Muscle of leg (tissue), 11 donors: ENCODE results near the gene OLA1. TPM values are rescaled to one million over a fixed set of nuclear protein-coding genes. Genes with fewer than 3 reads are reported as not detected.

ENCODE experiments used
- DNase-seq: peaks from one replicate; pipeline ENCODE4 v3.0.0; 2013
- H3K27ac ChIP-seq: one replicate; pipeline ENCODE4 v1.5.1; 2013; ENCODE audit warnings: mild to moderate bottlenecking, low read length, control low read depth
- H3K27me3 ChIP-seq: one replicate; pipeline ENCODE4 v1.6.1; 2013; ENCODE audit warnings: low read length; ENCODE audit not compliant: control insufficient read depth, insufficient read depth
- H3K36me3 ChIP-seq: one replicate; pipeline ENCODE4 v1.6.1; 2013; ENCODE audit warnings: low read length; ENCODE audit not compliant: control insufficient read depth, insufficient read depth
- H3K4me1 ChIP-seq: one replicate; pipeline ENCODE4 v1.6.1; 2013; ENCODE audit warnings: low read length; ENCODE audit not compliant: control insufficient read depth, insufficient read depth
- H3K4me3 ChIP-seq: one replicate; pipeline ENCODE4 v1.5.1; 2013; ENCODE audit warnings: low read length, control low read depth
- H3K9me3 ChIP-seq: replicated peaks from 2 replicates; pipeline ENCODE4 v1.6.1; 2013; ENCODE audit warnings: low read depth, low read length; ENCODE audit not compliant: control insufficient read depth
- WGBS: methylation state at CpG from one replicate; pipeline ENCODE4 v1.1.5; 2013; ENCODE audit warnings: missing lambda C conversion rate; ENCODE audit not compliant: insufficient coverage; 5-methylcytosine and 5-hydroxymethylcytosine counted together
- polyA plus RNA-seq, 8 donors: library from polyadenylated mRNA; unstranded; fragments of 120-200 nt; gene quantifications; one replicate each; pipeline versions ENCODE4 v1.2.1 to v1.2.3, GENCODE V29; 2013; ENCODE audit warnings: inconsistent platforms in 1 of 8, low replicate concordance in 1 of 8; ENCODE audit not compliant: insufficient read length in 8 of 8, insufficient read depth in 1 of 8
- total RNA-seq: library from RNA; stranded (reverse); fragments of 120-200 nt; gene quantifications from one replicate; pipeline ENCODE4 v1.2.4, GENCODE V29; 2013

The OLA1 gene
- total and polyA plus RNA-seq, 9 donors, result 123 to 227 (median 186) TPM

DNA sequence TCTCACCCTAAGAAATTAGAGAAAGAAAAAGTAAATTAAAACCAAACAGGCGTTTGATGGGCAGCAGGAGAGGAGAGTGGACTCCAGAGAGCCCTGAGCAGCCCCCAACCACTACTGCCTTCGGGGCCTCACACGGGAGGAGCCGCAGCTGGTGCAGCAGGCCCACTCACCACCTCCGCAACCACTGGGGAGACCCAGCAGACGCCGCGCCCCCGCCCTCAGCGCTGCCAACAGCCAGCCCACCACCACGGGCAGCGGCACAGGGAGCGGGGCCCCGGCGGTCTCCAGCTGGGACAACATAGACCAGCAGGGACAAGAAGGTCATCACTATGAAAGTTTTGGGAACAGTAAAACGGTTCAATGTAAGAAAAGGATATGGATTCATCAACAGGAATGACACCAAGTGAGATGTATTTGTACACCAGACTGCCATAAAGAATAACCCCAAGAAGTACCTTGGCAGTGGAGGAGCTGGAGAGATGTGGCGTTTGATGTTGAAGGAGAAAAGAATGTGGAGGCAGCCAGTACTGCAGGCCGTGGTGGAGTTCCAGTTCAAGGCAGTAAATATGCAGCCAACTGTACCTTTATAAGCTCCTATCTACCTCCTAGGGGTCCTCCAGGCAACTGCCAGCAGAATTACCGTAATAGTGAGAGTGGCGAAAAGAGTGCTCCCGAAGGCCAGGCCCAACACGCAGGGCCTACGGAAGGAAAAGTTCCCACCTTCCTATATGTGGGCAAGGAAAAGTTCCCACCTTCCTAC is 76.5 kb downstream of the OLA1 start:
- Histone ChIP-seq H3K27ac (no peak overlapping the region), H3K36me3 (peaks cover 3% of the 10 kb centered on the region), H3K9me3 (peaks cover 35% of the 10 kb centered on the region), H3K27me3 (no peaks in the 10 kb centered on the region), H3K4me3 (no peak overlapping the region), H3K4me1 (no peaks in the 10 kb centered on the region)
- no peak for DNase-seq
- WGBS, result 93% methylated on average over 8 of the region's 23 CpGs

DNA sequence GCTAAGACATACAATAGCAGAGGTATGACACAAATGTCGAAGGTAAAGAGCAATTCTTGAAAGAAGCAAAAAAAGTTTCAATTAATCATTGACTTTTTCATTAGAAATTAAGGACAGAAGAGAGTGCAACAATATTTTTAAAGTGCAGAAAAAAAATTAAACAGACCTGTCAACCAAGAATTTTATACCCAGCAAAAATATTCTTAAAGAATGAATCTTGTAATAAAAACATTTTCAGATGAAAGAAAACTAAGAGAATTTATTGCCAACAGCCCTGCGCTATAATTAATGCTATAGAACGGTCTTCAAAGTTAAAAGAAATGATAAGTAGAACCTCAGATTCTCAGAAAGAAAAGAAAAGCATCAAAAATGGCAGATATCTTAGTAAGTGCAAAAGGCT is 79.0 kb downstream of the OLA1 start:
- DNase-seq, result no peak
- Histone ChIP-seq H3K27me3 (no peaks in the 10 kb centered on the region), H3K27ac (no peak overlapping the region), H3K4me1 (no peaks in the 10 kb centered on the region), H3K4me3 (no peak overlapping the region), H3K9me3 (peaks cover 30% of the 10 kb centered on the region), H3K36me3 (peaks cover 3% of the 10 kb centered on the region)
- no CpG with 5 or more reads among the region's 3 CpGs for WGBS

DNA sequence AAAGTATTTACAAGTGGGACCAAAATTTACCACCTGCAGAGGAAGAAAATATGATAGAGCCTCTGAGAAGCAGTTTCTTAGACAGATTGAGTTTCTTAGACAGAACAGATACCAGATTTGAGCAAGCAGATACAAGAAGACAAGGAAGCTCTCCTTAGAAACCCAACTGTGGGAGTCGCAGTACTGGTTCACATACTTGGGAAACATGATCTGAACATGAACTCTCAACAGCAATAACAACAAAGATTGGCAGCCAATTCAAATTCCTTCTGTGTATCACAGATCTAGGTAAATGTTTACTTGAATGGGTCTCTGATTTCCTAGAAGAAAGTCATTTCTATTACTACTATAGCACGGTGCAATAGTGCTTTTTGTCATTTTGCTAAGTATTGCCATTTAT is 82.1 kb downstream of the OLA1 start:
- Histone ChIP-seq H3K4me3 (no peak overlapping the region), H3K27ac (no peak overlapping the region), H3K36me3 (no peaks in the 10 kb centered on the region), H3K27me3 (no peaks in the 10 kb centered on the region), H3K4me1 (no peaks in the 10 kb centered on the region), H3K9me3 (peaks cover 18% of the 10 kb centered on the region)
- WGBS, result no CpG with 5 or more reads among the region's 2 CpGs
- DNase-seq, result no peak

DNA sequence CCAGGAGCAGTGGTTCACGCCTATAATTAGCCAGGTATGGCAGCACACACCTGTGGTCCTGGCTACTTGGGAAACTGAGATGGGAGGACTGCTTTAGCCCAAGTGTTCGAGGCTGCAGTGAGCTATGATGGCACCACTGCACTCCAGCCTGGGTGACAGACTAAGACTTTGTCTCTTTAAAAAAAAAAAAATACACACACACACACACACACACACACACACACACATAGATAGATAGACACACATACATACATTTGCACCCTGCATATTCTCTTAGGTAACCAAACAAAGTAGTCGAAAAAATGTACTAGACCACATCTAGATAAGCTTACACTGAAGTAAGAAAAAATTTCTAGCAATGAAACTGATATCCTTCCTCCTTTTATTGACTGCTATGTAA is 86.8 kb downstream of the OLA1 start:
- H3K27ac ChIP-seq, result no peak overlapping the region
- no peaks in the 10 kb centered on the region for H3K4me1 ChIP-seq
- H3K27me3 ChIP-seq, result no peaks in the 10 kb centered on the region
- no peaks in the 10 kb centered on the region for H3K9me3 ChIP-seq
- H3K36me3 ChIP-seq, result no peaks in the 10 kb centered on the region
- no peak overlapping the region for H3K4me3 ChIP-seq
- WGBS, result no CpG with 5 or more reads among the region's 3 CpGs
- no peak for DNase-seq

DNA sequence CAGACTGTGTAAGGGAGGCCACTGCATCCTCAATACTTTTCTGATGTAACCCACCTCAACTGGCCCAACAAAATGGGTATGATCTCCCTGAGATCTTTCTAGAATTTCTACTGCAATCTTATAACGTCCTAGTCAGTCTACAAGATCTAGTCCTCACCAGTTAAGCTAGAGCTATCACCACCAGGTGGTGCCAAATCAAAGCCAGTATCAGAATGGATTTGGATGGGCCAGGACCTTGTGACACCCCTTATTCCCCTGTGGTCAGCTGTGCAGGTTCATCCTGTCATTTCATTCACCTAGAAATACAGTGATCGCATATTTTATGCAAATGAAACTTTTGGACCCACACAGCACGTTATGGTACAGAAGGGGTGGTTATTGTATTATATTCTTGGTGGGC is 90.3 kb downstream of the OLA1 start:
- peak; percentile 18 for DNase-seq

DNA sequence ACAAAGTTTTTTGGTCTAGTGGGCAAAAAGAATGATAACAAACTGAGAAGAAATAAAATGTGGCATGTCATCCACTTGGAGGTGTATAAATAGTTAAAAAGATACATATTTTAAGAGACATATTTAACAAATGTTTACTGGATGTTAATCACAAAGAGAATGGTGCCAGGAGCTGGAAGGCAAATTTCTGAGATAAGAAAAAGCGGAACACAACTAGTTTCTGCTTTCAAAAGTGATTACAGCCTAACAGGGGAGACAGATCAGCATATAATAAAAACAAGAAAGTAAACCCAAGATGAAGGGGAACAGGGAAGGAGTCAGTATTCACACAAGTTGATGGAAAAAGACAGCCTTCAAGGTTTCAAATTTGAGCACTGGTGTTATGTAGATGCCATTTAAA is 91.3 kb downstream of the OLA1 start:
- Histone ChIP-seq H3K4me3 (no peak overlapping the region), H3K36me3 (no peaks in the 10 kb centered on the region), H3K4me1 (no peaks in the 10 kb centered on the region), H3K9me3 (no peaks in the 10 kb centered on the region), H3K27me3 (no peaks in the 10 kb centered on the region), H3K27ac (no peak overlapping the region)
- DNase-seq, result no peak
- WGBS, result no CpG with 5 or more reads among the region's 1 CpG

More for the DNA sequence above, 90.3 kb downstream of the OLA1 start:
- WGBS, result 30% methylated on average over 1 of the region's 3 CpGs
- Histone ChIP-seq H3K9me3 (no peaks in the 10 kb centered on the region), H3K36me3 (no peaks in the 10 kb centered on the region), H3K27ac (no peak overlapping the region), H3K4me1 (no peaks in the 10 kb centered on the region), H3K27me3 (no peaks in the 10 kb centered on the region), H3K4me3 (no peak overlapping the region)

DNA sequence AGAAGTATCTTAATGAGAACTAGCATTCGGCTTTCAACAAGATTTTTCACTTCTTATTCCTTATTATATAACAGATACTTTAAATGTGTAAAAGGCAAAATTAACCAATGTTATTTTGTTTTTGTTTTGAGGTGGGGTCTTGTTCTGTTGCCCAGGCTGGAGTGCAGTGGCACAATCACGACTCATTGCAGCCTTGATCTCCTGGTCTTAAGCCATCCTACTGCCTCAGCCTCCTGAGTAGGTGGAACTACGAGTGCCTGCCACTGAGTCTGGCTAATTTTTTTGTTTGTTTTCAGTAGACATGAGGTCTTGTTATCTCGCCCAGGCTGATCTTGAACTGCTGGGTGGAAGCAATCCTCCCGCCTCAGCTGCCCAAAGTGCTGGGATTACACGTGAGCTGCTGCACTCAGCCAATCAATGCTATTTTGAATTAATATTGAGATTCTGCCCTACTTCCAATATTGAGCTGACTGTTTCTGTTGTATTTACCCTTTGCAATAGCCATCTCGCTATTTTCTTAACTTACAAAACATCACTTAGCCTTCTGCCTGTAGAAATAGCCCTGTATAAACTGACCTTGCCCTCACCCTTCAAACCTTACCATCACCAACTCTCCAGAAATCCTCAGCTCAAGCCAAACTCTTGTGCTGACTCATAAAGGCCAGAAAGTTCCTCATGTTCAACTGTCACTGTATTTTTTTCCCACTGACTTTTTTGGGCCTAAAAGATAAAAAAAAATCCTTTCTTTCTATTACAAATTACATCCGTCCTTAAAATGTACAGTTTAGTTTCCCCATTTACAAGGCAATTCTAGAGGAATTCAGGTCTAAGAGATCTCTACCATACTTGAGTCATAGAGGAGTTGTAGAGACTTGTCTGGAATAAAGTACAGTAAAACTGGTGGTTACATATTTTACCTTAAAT is 94.3 kb downstream of the OLA1 start:
- Histone ChIP-seq H3K4me1 (no peaks in the 10 kb centered on the region), H3K4me3 (no peak overlapping the region), H3K36me3 (no peaks in the 10 kb centered on the region), H3K9me3 (no peaks in the 10 kb centered on the region), H3K27me3 (no peaks in the 10 kb centered on the region), H3K27ac (no peak overlapping the region)
- 90% methylated on average over 3 of the region's 8 CpGs for WGBS
- no peak for DNase-seq

DNA sequence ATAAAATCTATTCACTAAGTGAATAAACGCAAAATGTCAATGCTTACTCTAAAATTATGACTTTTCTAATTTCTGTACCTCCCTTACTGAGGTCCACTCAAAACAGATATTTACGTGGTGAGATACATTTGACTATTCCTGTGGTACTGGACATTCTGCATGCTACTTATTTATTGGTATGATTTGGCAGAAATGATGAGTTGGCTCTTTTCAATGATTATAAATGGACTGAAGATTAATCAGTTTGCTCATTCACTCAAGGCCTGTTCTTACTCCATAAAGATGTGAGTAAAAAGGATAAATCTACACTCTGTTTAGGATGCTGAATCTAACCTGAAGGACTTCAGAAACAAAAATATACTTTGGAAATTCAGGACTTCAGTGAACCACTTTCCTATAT is 98.8 kb downstream of the OLA1 start:
- no peaks in the 10 kb centered on the region for H3K36me3 ChIP-seq
- no CpG with 5 or more reads among the region's 2 CpGs for WGBS
- H3K9me3 ChIP-seq, result no peaks in the 10 kb centered on the region
- H3K4me1 ChIP-seq, result no peaks in the 10 kb centered on the region
- H3K27ac ChIP-seq, result no peak overlapping the region
- no peak overlapping the region for H3K4me3 ChIP-seq
- no peaks in the 10 kb centered on the region for H3K27me3 ChIP-seq
- no peak for DNase-seq

DNA sequence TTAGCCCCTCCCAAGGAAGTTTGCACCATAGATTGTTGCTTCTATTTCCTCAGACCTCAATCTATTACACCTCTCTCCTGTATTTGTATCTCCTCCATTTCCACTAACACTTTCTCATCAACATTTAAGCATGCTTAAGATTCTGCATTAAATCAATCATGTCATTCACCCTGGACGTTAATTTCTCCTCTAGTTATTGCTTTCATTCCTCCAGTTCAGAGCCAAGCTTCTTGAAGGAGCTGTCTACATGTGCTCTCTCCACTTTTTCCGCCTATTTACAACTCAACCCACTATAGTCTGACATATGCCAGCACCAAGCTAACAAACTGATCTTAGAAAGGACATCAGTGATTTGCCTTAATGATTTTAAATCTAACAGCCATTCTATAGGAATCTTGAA is 99.5 kb downstream of the OLA1 start:
- Histone ChIP-seq H3K27ac (no peak overlapping the region), H3K36me3 (no peaks in the 10 kb centered on the region), H3K27me3 (no peaks in the 10 kb centered on the region), H3K4me3 (no peak overlapping the region), H3K9me3 (no peaks in the 10 kb centered on the region), H3K4me1 (no peaks in the 10 kb centered on the region)
- DNase-seq, result no peak
- 69% methylated on average over 1 of the region's 2 CpGs for WGBS

DNA sequence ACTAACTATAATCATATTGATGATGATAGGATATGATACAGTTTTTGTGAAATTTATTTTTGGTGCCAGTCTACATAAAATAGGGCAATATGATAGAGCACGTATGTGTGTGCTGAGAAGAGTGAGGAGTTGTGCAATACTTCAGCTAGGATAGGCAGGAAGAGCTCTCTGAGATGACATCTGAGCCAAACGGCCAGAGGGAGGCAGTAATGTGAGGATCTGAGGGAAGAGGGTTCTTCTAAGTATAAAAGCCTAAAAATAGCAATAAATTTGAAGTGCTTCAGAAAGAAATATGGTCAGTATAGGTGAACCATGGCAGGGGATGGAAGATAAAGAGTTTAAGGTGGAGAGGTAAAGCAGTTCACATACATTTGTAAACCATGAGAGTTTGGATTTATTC is 102.5 kb downstream of the OLA1 start:
- DNase-seq, result no peak
- no peaks in the 10 kb centered on the region for H3K4me1 ChIP-seq
- H3K36me3 ChIP-seq, result no peaks in the 10 kb centered on the region
- H3K27me3 ChIP-seq, result no peaks in the 10 kb centered on the region
- H3K27ac ChIP-seq, result no peak overlapping the region
- H3K4me3 ChIP-seq, result no peak overlapping the region
- no peaks in the 10 kb centered on the region for H3K9me3 ChIP-seq
- WGBS, result 59% methylated on average over 2 of the region's 2 CpGs
